OCI-LY1 (cell line): ENCODE measurements around the gene CEP78.

ENCODE experiments used
- H2AFZ ChIP-seq: fragments of 200-600 bp; sonication (generic), shearing (Covaris generic); 2 replicates; pipeline ENCODE4 v1.6.0; 2014; ENCODE audit warnings: antibody characterized with exemption, mild to moderate bottlenecking, low read length
- H3F3A ChIP-seq: fragments of 200-600 bp; sonication (generic), shearing (Covaris generic); 2 replicates; pipeline ENCODE4 v1.6.0; 2014; ENCODE audit warnings: mild to moderate bottlenecking, antibody characterized with exemption, low read length, moderate library complexity; ENCODE audit not compliant: insufficient read depth
- H3K27ac ChIP-seq: fragments of 200-600 bp; sonication (generic); 2 replicates; pipeline ENCODE4 v1.5.1; 2014; ENCODE audit warnings: low read length, mixed run types, mild to moderate bottlenecking, low read depth; ENCODE audit not compliant: poor library complexity, severe bottlenecking
- H3K27me3 ChIP-seq: fragments of 200-600 bp; sonication (generic); 2 replicates; pipeline ENCODE4 v1.6.0; 2014; ENCODE audit warnings: antibody characterized with exemption, mild to moderate bottlenecking, low read length, moderate library complexity; ENCODE audit not compliant: insufficient read depth
- H3K36me3 ChIP-seq: fragments of 200-600 bp; sonication (generic); 2 replicates; pipeline ENCODE4 v1.6.1; 2014; ENCODE audit warnings: mild to moderate bottlenecking, antibody characterized with exemption, low read length, moderate library complexity, mixed read lengths; ENCODE audit not compliant: insufficient read depth
- H3K4me1 ChIP-seq: fragments of 200-600 bp; sonication (generic); 2 replicates; pipeline ENCODE4 v1.5.1; 2014; ENCODE audit warnings: mild to moderate bottlenecking, low read length, moderate library complexity; ENCODE audit not compliant: insufficient read depth, severe bottlenecking
- H3K4me2 ChIP-seq: fragments of 200-600 bp; sonication (generic), shearing (Covaris generic); 2 replicates; pipeline ENCODE4 v1.6.1; 2014; ENCODE audit warnings: low read length
- H3K4me3 ChIP-seq: fragments of 200-600 bp; sonication (generic); 2 replicates; pipeline ENCODE4 v1.5.1; 2014; ENCODE audit warnings: low read length, low read depth, mild to moderate bottlenecking, mixed read lengths; ENCODE audit not compliant: poor library complexity, severe bottlenecking
- H3K79me2 ChIP-seq: fragments of 200-600 bp; shearing (Covaris generic); 2 replicates; pipeline ENCODE4 v1.6.1; 2016; ENCODE audit warnings: mixed run types, low read length, mixed read lengths; ENCODE audit not compliant: insufficient read depth
- H3K9ac ChIP-seq: fragments of 200-600 bp; sonication (generic), shearing (Covaris generic); 2 replicates; pipeline ENCODE4 v1.6.1; 2014; ENCODE audit warnings: mild to moderate bottlenecking, low read length, mixed read lengths
- H3K9me2 ChIP-seq: fragments of 200-600 bp; sonication (generic), shearing (Covaris generic); 2 replicates; pipeline ENCODE4 v1.6.1; 2014; ENCODE audit warnings: low read depth, mild to moderate bottlenecking, low read length, mixed read lengths
- H3K9me3 ChIP-seq: fragments of 200-600 bp; shearing (Covaris generic); 2 replicates; pipeline ENCODE4 v1.6.1; 2014; ENCODE audit warnings: low read length, mixed read lengths
- H4K20me1 ChIP-seq: fragments of 200-600 bp; sonication (generic), shearing (Covaris generic); 2 replicates; pipeline ENCODE4 v1.6.0; 2016; ENCODE audit warnings: mild to moderate bottlenecking, low read length; ENCODE audit not compliant: insufficient read depth
- CTCF ChIP-seq: fragments of 200-600 bp; sonication (generic), shearing (Covaris generic); IDR thresholded peaks from 2 replicates; pipeline ENCODE4 v1.5.1; 2017; ENCODE audit warnings: mild to moderate bottlenecking, antibody characterized with exemption, low read length, moderate library complexity, mixed read lengths
- EZH2 ChIP-seq: fragments of 200-600 bp; sonication (generic), shearing (Covaris generic); IDR thresholded peaks from 2 replicates; pipeline ENCODE4 v1.8.0; 2017; ENCODE audit warnings: borderline replicate concordance, mixed run types, mild to moderate bottlenecking, antibody characterized with exemption, low read length, moderate library complexity, mixed read lengths

The CEP78 gene

GRCh38 chr9:78286125-78286524, 50.2 kb downstream of the CEP78 start:
- Histone ChIP-seq H2AFZ (no peak overlapping the region), H3K4me1 (no peaks in the 10 kb centered on the region), H3F3A (no peaks in the 10 kb centered on the region), H3K9me3 (no peaks in the 10 kb centered on the region), H3K4me3 (no peak overlapping the region), H3K27me3 (no peaks in the 10 kb centered on the region), H3K79me2 (no peaks in the 10 kb centered on the region), H4K20me1 (no peaks in the 10 kb centered on the region), H3K36me3 (no peaks in the 10 kb centered on the region), H3K4me2 (no peak overlapping the region), H3K9me2 (no peaks in the 10 kb centered on the region), H3K27ac (no peak overlapping the region), H3K9ac (no peak overlapping the region)
- no peak for TF ChIP-seq CTCF
- no peak for TF ChIP-seq EZH2

GRCh38 chr9:78286946-78287388, 51.1 kb downstream of the CEP78 start:
- H3F3A ChIP-seq: no peaks in the 10 kb centered on the region
- H3K79me2 ChIP-seq: no peaks in the 10 kb centered on the region
- H3K9me2 ChIP-seq: no peaks in the 10 kb centered on the region
- no peaks in the 10 kb centered on the region for H3K9me3 ChIP-seq
- H3K4me2 ChIP-seq: no peak overlapping the region
- no peak overlapping the region for H2AFZ ChIP-seq
- H3K9ac ChIP-seq: no peak overlapping the region
- no peaks in the 10 kb centered on the region for H3K36me3 ChIP-seq
- no peak overlapping the region for H3K4me3 ChIP-seq
- TF ChIP-seq EZH2 (no peak), CTCF (no peak)
- no peak overlapping the region for H3K27ac ChIP-seq
- no peaks in the 10 kb centered on the region for H3K4me1 ChIP-seq
- no peaks in the 10 kb centered on the region for H4K20me1 ChIP-seq
- H3K27me3 ChIP-seq: no peaks in the 10 kb centered on the region

- Histone ChIP-seq H4K20me1 (no peaks in the 10 kb centered on the region), H3K4me2 (no peak overlapping the region), H2AFZ (no peak overlapping the region), H3K9me3 (no peaks in the 10 kb centered on the region), H3K27ac (no peak overlapping the region), H3K9me2 (no peaks in the 10 kb centered on the region), H3K4me3 (no peak overlapping the region), H3K9ac (no peak overlapping the region), H3K79me2 (no peaks in the 10 kb centered on the region), H3K27me3 (no peaks in the 10 kb centered on the region), H3K4me1 (no peaks in the 10 kb centered on the region), H3K36me3 (no peaks in the 10 kb centered on the region), H3F3A (no peaks in the 10 kb centered on the region)
- TF ChIP-seq EZH2 (no peak), CTCF (no peak)
Observed at GRCh38 chr9:78288214-78288892, 52.5 kb downstream of the CEP78 start.
